ENCODE data around the gene IRF2BPL. TPM values are rescaled to one million over a fixed set of nuclear protein-coding genes. Genes with fewer than 3 reads are reported as not detected.

Gene IRF2BPL
- total and polyA plus RNA-seq, 2 of the 8 experiments (the other 6 are each of a cell fraction or from before 2014, with no cell fraction given) = 18.8 to 57.0 TPM

DNA sequence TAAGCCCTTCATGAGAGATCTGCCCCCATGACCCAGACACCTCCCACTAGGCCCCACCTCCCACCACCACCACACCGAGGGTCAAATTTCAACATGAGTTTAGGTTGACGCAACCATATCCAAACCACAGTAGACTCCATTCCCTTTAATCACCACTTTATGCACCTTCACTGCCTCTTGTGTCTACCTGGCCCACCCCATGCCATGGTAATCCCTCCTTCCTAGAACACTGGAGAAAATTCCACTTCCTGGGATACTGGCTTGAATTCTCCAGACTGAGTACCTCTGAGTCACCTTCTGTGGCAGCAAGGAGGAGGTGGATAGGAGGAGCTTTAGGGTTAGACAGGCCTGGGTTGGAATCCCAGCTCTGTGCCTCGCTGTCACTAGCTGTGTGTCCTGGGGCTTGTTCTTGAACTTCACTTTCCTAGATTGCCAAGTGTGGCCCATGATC is 43.5 kb upstream of the IRF2BPL start:
- POLR2A ChIA-PET (ENCODE audit: partially characterized antibody) = interaction anchor here (1.0 kb wide), 2 partner anchors 57 to 146 kb away, joined by 3 read pairs; no protein-coding TSS in a partner anchor
- Histone ChIP-seq H3K4me1 (replicated peaks in 1 of 4; ENCODE audit: control insufficient read depth in 3 of 4, insufficient read depth in 4 of 4, low read length in 3 of 4) (peaks cover 7 to 15% (median 12%) of the 10 kb centered on the region in 4 experiments), H3K79me1 (ENCODE audit: low read depth, low read length) (no peaks in the 10 kb centered on the region), H2BK15ac (ENCODE audit: low read length) (no peak overlapping the region), H2BK12ac (ENCODE audit: low read depth, low read length) (no peak overlapping the region; the same call in 1 of the 2 replicates), H3K27ac (ENCODE audit: low read depth, low read length) (no peak overlapping the region), H3K9ac (replicated peaks in 1 of 4; ENCODE audit: extremely low read depth in 1 of 4, low read depth in 3 of 4, low read length in 3 of 4) (no peak overlapping the region), H3K9me3 (ENCODE audit: insufficient read depth in 2 of 2, low read depth in 1 of 2, low read length in 1 of 2) (no peaks in the 10 kb centered on the region), H2AK5ac (ENCODE audit: low read depth, low read length) (no peak overlapping the region), H2BK20ac (ENCODE audit: low read length) (peak overlapping the region; percentile 80), H3K79me2 (ENCODE audit: control insufficient read depth in 1 of 2, insufficient read depth in 2 of 2, low read length in 2 of 2) (no peaks in the 10 kb centered on the region), H4K5ac (ENCODE audit: insufficient read length, low read depth, low read length) (peak overlapping the region; percentile 28), H2AFZ (ENCODE audit: low read length) (peak overlapping the region; percentile 42; the same call in 1 of the 2 replicates), H3K18ac (ENCODE audit: extremely low read depth, low read length) (no peak overlapping the region), H2BK120ac (replicated peaks; ENCODE audit: low read depth, low read length) (no peak overlapping the region), H4K20me1 (replicated peaks in 1 of 2; ENCODE audit: control insufficient read depth in 1 of 2, insufficient read depth in 2 of 2, low read length in 2 of 2) (no peaks in the 10 kb centered on the region), H3K56ac (replicated peaks; ENCODE audit: insufficient read length, low read depth, low read length) (no peak overlapping the region), H4K8ac (ENCODE audit: extremely low read depth, insufficient read depth, low read length) (no peak overlapping the region), H3K4me2 (ENCODE audit: insufficient read depth in 1 of 2, low read depth in 2 of 2, low read length in 2 of 2) (no peak overlapping the region), H3K4me3 (ENCODE audit: extremely low read depth in 1 of 4, insufficient read depth in 2 of 4, low read depth in 3 of 4, low read length in 4 of 4) (no peak overlapping the region), H3K4ac (replicated peaks; ENCODE audit: insufficient read length, low read depth, low read length) (no peak overlapping the region), H3K14ac (ENCODE audit: insufficient read length) (no peak overlapping the region), H4K91ac (replicated peaks; ENCODE audit: insufficient read length, low read length) (no peak overlapping the region), H3K36me3 (ENCODE audit: control insufficient read depth in 2 of 4, insufficient read depth in 4 of 4, low read length in 3 of 4) (no peaks in the 10 kb centered on the region), H2BK5ac (ENCODE audit: low read depth, low read length) (peak overlapping the region; percentile 57; the same call in 1 of the 2 replicates), H3K23me2 (ENCODE audit: low read depth, low read length) (no peaks in the 10 kb centered on the region), H3K27me3 (replicated peaks in 1 of 4; ENCODE audit: control insufficient read depth in 3 of 4, extremely low read depth in 1 of 4, insufficient read depth in 3 of 4, low read length in 3 of 4) (no peaks in the 10 kb centered on the region; a peak in 1 of 7 replicates), H3K23ac (ENCODE audit: insufficient read length) (no peak overlapping the region)
- DNase-seq (ENCODE audit: low read depth in 1 of 2, low spot score in 2 of 2) (no peak), FAIRE-seq (no peak)
- 91% methylated on average over 3 of the region's 3 CpGs; no CpG with 5 or more reads in 1 of the 2 experiments for WGBS, 2 experiments (ENCODE audit: extremely low coverage in 1 of 2, insufficient coverage in 1 of 2, insufficient read length in 1 of 2, insufficient replicate concordance in 2 of 2, low coverage in 1 of 2, low lambda C conversion rate in 2 of 2, missing lambda C conversion rate in 1 of 2)
- CTCF ChIA-PET (ENCODE audit: partially characterized antibody) = interaction anchor here (1.0 to 16.3 kb wide), 17 partner anchors 11 to 217 kb away, joined by 3 to 719 read pairs (median 6); no protein-coding TSS in a partner anchor
- TF ChIP-seq POLR2AphosphoS5 (IDR thresholded peaks at IDR 0.05; ENCODE audit: low read depth, low read length) (no peak), POU5F1 (IDR thresholded peaks at IDR 0.05; ENCODE audit: low read depth, low read length) (no peak), FOSL1 (IDR thresholded peaks at IDR 0.05; ENCODE audit: insufficient read depth, low read depth, low read length) (no peak), CEBPB (IDR thresholded peaks at IDR 0.05; ENCODE audit: low read depth, low read length) (no peak), USF2 (IDR thresholded peaks at IDR 0.05; ENCODE audit: low read length) (no peak), CHD2 (IDR thresholded peaks at IDR 0.05; ENCODE audit: low read length) (no peak), KDM1A (IDR thresholded peaks at IDR 0.05; ENCODE audit: borderline replicate concordance, low read length) (no peak), TBP (IDR thresholded peaks at IDR 0.05; ENCODE audit: low read depth, low read length) (no peak), SAP30 (IDR thresholded peaks at IDR 0.05; ENCODE audit: insufficient read depth, insufficient replicate concordance, low read length) (no peak), GABPA (IDR thresholded peaks at IDR 0.05; ENCODE audit: borderline replicate concordance, insufficient read depth, low read length) (no peak), CBX5 (IDR thresholded peaks at IDR 0.05; ENCODE audit: low read depth, low read length) (no peak), TEAD4 (IDR thresholded peaks at IDR 0.05; ENCODE audit: low read depth, low read length) (no peak), RAD21 (IDR thresholded peaks at IDR 0.05 in 1 of 2, conservative IDR thresholded peaks at IDR 0.05 in 1 of 2; ENCODE audit: low read depth in 2 of 2, low read length in 2 of 2) (no peak)
